Gastrocnemius medialis (tissue), 4 donors: ENCODE data around the gene FTCD.

Source experiments
- POLR2A ChIP-seq, 2 donors: fragments of 450-650 bp; IDR thresholded peaks; one replicate each; pipeline ENCODE4 v1.6.1; 2017; ENCODE audit warnings: antibody characterized with exemption in 2 of 2, mild to moderate bottlenecking in 2 of 2, moderate library complexity in 2 of 2
- TF ChIP-seq, protein P1 (sequence below), 5 experiments: fragments of 450-650 bp in 3 of 5; fragments of 200-600 bp in 2 of 5; sonication (generic) in 2 of 5; IDR thresholded peaks in 4 of 5; conservative IDR thresholded peaks in 1 of 5; 1 replicate in 4 of 5; 2 replicates in 1 of 5; pipeline ENCODE4 v1.5.1; 2016 to 2019; ENCODE audit warnings: antibody characterized with exemption in 5 of 5, mild to moderate bottlenecking in 3 of 5, moderate library complexity in 3 of 5

DNA sequence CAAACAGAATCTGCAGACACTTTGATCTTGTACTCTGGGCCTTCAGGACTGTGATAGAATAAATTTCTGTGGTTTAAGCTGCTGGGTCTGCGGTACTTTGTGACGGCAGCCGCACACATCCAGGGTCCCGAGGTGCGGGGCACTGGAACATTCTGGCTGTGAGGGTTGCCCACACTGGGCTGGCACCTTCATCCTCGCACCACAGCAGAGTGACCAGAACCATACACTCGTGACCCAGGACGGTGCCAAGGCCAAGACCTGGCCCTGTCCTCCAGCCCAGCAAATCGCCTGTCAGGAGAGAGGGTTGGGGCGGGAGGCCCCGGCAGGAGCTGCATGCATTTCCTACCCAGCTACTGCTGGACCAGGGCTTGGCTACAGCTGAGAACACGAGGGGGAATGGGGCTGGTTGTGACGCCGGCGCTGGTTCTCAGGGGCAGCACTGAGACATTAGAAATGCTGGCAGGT, 2.6 kb upstream of the FTCD start:
- no peak for TF ChIP-seq POLR2A (IDR thresholded peaks at IDR 0.05)
- TF ChIP-seq, protein P1, sequence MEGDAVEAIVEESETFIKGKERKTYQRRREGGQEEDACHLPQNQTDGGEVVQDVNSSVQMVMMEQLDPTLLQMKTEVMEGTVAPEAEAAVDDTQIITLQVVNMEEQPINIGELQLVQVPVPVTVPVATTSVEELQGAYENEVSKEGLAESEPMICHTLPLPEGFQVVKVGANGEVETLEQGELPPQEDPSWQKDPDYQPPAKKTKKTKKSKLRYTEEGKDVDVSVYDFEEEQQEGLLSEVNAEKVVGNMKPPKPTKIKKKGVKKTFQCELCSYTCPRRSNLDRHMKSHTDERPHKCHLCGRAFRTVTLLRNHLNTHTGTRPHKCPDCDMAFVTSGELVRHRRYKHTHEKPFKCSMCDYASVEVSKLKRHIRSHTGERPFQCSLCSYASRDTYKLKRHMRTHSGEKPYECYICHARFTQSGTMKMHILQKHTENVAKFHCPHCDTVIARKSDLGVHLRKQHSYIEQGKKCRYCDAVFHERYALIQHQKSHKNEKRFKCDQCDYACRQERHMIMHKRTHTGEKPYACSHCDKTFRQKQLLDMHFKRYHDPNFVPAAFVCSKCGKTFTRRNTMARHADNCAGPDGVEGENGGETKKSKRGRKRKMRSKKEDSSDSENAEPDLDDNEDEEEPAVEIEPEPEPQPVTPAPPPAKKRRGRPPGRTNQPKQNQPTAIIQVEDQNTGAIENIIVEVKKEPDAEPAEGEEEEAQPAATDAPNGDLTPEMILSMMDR (IDR thresholded peaks at IDR 0.05 in 4 of 5, conservative IDR thresholded peaks at IDR 0.05 in 1 of 5) = no peak
